CD1c-positive myeloid dendritic cell (primary cell): ENCODE results near the gene DELE1.
A peak's percentile ranks its signal among the peaks of the same experiment; 100 is the strongest.
"Not testable (repeated sequence)": the region's sequence is repeated elsewhere in the genome, so short reads cannot be mapped to it uniquely, and the experiment has no call there.

Experiments used
- DNase-seq: peaks from one replicate; pipeline ENCODE4 v3.0.0-alpha.2; 2016; ENCODE audit errors: extremely low spot score

Gene DELE1

GRCh38 chr5:141883892-141884318, 39.8 kb upstream of the DELE1 start:
- no peak for DNase-seq

DNA sequence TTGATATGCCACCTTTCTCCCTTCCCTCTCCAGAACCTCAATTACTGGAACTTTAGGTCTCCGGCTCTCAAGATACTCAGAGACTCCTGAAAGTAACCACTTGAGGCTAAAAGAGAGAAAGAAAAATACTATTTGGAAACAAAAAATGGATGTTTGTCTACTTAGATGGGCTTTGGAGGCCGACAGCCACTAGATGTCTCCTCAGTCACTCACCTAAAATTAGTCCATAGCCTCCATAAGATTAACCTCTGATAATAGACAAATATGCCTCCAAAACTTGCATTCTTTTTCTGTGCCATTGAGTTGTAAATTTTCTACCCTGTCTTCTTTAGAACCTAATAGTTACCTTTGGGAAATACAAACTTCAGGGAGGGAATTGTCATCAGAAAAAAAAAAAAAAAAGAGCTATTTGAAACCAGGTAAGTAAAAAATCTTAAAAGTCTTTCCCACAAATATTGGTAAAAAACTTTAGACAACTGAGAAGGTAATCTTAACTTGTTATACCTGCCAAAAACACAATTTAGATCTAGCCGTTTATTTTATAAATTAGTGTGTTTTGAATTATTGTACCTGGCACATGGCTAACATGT, 34.3 kb upstream of the DELE1 start:
- DNase-seq: no peak

- not testable (repeated sequence) for DNase-seq
Measured at GRCh38 chr5:141890429-141890828, 33.2 kb upstream of the DELE1 start.

DNA sequence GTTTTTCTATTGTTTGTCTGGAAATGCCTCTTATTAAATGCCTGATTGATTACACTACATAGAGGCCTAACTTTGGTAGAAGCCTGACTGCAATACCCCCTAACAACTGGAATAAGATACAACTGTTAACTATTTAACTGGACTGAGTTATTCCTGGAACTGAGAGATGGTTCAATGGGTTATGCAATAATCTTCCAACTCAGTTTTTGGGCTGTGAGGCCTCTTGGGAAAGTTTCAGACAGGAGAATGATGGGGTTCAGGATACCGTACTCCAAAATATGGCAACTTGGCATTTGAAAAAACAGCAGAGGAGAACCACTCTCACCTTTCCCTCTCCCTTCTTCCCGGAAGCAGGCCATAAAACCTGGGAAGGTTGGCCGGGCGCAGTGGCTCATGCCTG, 26.2 kb upstream of the DELE1 start:
- DNase-seq: no peak

DNA sequence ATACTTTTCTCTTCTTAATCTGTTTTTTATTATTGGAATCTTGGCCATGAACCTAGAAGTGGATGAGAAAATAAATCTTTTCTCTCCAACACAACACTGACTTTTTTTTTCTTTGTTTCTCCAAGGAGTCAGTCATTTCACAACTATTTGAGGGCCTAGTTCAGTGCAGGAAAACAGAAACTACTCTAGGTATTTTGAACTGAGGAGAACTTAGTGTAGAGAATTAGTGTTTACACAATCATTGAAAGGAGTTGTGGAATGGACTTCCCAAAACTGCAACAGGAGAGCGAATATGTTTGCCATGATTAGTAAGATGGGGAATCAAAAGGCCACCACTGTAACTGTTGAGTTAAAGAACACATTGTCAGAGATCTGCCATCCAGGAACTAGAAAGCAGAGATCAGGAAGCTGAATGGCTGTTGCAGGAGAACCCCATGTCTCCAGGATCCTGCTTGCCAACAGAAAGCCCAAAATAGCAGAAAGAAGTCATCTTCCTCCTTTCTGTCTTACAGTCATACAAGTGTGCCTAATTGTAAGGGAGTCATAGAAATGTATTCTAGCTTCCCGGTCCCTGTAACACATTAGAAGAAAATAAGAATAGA, 25.1 kb upstream of the DELE1 start:
- DNase-seq: peak; percentile 41

DNA sequence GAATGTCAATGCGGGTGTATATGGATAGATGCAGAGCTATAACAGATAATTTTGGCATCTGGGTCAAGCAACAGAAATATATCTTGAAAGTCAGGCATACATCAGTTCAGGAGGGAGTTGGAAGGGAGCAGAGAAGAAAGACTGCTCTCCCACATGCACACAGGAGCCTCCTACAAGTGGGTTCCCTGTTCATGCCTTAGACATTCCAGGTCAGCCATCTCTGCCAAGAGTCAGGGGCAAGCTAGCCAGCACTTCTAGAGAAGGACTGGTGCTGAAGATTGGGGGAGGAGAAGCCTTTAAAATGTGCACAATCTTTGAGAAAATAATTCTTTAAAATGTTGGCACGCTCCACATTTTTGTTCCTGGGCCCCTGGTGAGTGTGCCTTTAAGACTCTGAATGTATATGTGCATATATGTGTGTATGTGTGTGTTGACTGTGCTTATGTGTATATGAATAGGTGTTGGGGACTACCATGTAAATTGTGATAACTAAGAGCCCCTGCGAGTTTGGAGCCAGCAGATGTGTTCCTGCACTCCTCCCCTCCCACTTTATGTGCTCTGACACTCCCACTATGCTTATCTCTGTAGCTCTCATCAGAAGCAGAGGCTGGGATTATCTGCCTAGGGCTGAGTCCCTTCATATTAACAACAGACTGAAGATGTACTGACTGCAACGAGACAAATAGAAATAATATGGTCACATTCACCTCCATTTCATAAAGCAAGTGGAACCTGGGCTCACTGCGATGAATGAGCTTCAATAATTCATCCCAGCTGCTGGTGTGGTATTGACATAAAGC, 21.5 kb upstream of the DELE1 start:
- DNase-seq: no peak

DNA sequence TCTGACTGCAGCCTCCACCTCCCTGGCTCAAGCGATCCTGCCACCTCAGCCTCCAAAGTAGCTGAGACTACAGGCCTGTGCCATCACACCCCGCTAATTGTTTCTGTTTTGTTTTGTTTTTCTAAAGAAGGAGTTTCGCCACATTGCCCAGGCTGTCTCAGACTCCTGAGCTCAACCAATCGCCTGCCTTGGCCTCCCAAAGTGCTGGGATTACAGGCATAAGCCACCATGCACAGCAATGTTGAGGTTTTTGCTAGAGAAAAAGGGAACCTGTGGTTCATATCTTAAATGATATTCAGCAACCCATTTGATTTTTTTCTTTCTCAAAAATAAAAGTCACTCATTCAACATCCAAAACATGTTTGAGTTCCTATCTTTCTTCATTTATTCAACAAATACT, 20.4 kb upstream of the DELE1 start:
- DNase-seq: peak; percentile 63

DNA sequence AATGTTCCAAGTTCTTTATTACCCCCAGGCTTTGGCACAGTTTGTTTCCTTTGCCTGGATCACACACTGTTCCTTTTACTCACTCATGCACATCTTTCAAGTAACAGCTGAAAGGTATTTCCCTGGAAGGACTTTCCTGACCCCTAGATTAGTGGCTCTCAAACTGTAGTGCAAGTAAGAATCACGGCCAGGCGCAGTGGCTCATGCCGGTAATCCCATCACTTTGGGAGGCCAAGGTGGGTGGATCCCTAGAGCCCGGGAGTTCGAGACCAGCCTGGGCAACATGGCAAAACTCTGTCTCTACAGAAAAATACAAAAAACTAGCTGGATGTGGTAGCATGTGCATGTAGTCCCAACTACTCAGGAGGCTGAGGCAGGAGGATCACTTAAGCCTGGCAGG, 19.1 kb upstream of the DELE1 start:
- no peak for DNase-seq

DNA sequence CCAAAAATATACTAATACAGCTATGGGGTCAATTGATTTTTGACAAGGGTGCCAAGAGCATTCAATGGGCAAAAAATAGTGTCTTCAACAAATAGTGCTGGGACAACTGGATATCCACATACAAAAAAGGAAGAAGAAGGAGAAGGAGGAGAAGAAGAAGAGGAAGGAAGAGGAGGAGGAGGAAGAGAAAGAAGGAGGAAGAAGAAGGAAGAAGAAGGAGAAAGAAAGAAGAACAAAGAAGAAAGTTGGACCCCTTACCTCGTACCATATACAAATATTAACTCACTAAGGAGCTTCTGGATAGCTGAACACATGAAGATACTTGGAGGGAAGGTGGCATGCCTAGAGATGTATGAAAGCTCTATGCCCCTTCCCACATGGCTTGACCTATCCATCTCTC, 17.2 kb upstream of the DELE1 start:
- no peak for DNase-seq

- DNase-seq: no peak
Measured at GRCh38 chr5:141906972-141907371, 16.7 kb upstream of the DELE1 start.

- DNase-seq: no peak
Measured at GRCh38 chr5:141908796-141909195, 14.9 kb upstream of the DELE1 start.

GRCh38 chr5:141909212-141909611, 14.5 kb upstream of the DELE1 start:
- no peak for DNase-seq

DNA sequence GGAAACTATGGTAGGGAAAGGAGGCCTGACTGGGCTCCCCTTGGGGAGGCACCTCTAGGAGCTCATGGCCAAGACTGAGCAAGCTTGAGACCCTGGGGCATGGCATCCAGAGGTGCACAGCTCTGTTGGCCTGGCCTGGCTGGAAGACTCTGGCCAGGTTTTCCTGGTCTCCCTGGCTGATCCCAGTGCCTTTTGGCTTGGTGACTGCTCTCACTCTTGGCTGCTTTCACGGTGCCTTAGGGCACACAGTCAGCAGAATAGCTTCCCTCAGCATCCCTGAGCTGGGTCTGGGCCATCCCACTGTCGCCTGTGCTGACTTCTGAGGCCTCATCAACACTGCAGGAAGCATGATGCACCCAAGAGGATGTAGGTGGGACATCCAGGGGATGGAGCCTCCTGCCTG, 13.4 kb upstream of the DELE1 start:
- no peak for DNase-seq

- DNase-seq: peak; percentile 33
Measured at GRCh38 chr5:141913560-141914198, 10.0 kb upstream of the DELE1 start.

- DNase-seq: peak; percentile 75
Measured at GRCh38 chr5:141914199-141914743, 9.4 kb upstream of the DELE1 start.

DNA sequence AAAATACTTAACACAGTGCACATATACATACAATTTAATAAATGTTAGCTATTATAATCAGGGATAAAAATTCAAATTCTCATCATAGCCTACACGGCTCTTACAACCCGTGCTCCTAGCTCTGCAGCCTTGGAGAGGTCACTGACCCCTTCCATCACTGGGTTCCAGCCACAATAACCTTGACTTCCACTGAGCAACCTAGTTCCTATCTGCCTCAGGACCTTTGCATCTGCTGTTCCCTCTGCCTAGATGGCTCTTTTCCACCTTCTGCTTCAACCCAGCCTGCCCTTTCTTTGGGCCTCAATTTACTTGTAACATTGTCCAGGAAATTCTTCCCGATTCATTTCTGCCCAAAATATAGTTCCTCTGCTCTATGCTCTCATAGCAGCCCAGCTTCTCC, 8.9 kb upstream of the DELE1 start:
- DNase-seq: no peak

GRCh38 chr5:141915881-141916336, 7.8 kb upstream of the DELE1 start:
- no peak for DNase-seq

DNA sequence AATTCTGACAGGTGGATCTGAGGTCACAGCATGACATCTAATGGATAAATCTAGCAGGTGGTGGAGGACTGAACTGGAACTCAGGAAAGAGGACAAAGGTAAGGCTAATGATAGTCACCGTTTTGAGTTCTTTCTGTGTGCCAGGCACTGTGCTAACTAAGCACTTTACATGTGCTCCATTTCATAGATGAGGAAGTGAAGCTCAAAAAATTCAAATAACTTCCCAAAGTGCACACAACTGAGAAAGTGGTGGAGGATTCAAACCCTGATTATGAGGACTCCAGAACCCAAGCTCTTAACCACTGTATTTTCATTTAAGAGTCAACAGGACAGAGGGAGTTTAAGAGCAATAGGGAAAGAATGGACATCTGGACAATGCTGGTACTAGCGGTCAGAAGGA, 7.1 kb upstream of the DELE1 start:
- peak; percentile 30 for DNase-seq

DNA sequence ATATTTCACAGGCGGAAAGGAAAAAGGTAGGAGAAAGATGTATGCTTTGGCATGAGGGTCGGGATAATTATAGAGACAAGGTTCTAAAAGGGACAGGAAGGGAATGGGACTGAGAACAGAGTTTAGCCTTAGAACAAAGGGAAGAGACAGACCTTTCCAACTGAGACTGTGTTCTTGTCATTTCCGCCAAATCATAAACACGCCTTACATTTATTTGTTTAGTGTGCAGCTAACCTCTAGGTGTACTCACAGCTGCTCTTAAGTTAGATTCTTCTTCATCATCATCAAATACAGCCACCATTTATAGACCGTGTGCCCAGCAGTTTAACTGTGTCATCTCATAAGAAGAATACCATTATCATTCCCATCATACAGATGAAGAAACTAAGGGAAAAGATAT, 5.9 kb upstream of the DELE1 start:
- DNase-seq: no peak

DNA sequence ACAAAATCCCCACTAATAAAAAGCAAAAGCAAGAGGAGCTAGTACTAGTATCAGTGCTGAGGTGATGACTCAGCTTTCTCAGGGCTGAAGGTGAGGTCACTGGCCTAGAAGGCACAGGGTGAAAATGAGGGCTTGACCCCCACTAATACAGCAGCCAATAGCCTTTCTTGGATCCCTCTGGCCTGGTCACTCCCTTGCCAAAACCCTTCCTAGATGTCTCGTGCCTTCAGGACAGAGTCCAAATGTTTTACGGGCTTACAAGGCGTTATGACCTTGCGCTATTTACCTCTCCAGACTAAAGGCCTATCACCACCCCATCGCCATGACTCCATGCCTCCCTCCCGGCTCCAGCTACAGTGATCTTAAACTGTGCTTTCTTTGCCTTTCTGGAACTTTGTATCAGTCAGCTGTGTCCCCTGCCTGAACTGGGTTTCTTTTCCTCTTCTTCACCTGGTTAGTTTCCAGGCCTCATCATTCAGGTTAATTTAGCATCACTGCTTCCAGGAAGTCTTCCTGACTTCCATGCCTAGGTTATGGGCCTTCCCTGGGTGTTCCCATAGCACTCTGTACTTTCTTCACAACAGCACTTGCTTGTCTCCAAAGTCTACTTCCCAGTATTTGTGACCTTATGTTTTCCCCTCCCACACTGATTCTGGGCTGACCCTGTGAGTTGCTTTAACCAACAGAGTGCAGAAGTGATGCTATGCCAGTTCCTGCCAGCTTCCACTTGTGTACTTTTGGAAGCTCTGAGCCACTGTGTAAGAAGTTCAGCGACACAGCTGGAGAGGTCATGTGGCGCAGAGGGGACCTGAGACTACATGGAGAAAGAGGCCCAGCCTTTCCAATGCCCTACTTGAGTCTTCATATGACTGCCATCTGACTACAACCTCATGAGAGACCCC, 4.2 kb upstream of the DELE1 start:
- peak; percentile 73 for DNase-seq

DNA sequence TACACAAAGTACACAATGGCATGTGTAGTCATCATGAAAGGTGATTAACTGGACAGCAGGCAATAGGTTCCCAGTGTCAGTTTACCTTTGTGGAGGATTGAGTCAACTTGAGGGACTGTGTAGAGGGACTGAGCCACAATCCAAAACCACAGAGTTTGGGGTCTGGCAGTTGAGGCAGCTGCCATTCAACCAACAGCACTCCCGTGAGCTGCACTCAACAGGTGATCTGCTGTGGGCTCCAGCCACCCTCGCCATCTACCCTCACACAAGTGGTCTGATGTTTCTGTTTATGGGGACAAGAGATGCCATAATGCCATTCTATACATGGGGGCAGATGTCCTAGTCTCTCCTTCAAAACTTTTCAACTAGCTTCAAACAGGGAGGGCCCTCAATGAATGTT, 2.9 kb upstream of the DELE1 start:
- DNase-seq: no peak
